ENCODE results near the gene TRPM2. TPM values are rescaled to one million over a fixed set of nuclear protein-coding genes. Genes with fewer than 3 reads are reported as not detected.

Gene TRPM2
- total and polyA plus RNA-seq, 2 of the 8 experiments (the other 6 are each of a cell fraction or from before 2014, with no cell fraction given), result 0.27 to 0.28 TPM

DNA sequence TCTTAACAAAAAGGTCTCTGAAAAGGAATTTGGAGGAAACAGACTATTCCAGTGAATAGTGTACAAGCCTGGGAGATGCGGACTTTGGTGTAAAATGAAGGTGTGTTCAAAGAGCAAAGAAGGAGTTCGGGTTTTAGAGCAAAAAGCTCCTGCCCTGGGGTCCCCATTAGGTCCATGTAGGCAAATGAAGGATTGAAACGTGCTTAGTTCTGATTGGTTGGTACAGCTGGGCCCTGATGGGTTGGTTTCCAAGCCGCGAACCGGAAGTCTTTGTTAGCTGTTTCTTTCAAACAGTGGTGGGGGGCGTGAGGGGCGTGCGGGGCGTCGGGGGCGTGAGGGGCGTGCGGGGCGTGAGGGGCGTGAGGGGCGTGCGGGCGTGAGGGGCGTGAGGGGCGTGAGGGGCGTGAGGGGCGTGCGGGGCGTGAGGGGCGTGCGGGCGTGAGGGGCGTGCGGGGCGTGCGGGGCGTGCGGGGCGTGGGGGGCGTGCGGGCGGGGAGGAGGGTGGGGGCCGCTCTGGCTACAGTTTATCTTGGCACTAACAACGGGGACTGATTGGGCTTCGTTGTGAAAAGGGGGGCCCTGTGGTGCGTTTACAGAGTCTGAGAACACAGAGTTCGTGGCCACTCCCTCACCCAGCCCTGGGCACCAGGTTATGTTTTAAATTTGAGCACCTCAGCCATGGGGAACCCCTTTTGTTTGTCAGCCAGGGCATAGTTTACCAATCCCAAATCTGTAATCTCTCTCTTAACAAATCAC lies 131.3 kb downstream of the TRPM2 start:
- H3K4me1 ChIP-seq (replicated peaks in 1 of 4; ENCODE audit: control insufficient read depth in 3 of 4, insufficient read depth in 4 of 4, low read length in 3 of 4), result peaks cover 0 to 3% (median 1%) of the 10 kb centered on the region in 4 experiments; a peak in 3 of 7 replicates
- no peaks in the 10 kb centered on the region for H4K20me1 ChIP-seq (replicated peaks in 1 of 2; ENCODE audit: control insufficient read depth in 1 of 2, insufficient read depth in 2 of 2, low read length in 2 of 2)
- H2AFZ ChIP-seq (ENCODE audit: low read length), result peak overlapping the region; percentile 63; the same call in 1 of the 2 replicates
- H3K9ac ChIP-seq (replicated peaks in 1 of 4; ENCODE audit: extremely low read depth in 1 of 4, low read depth in 3 of 4, low read length in 3 of 4), result no peak overlapping the region
- H3K56ac ChIP-seq (replicated peaks; ENCODE audit: insufficient read length, low read depth, low read length), result no peak overlapping the region
- POLR2A ChIA-PET (ENCODE audit: partially characterized antibody), result interaction anchor here (0.8 to 1.4 kb wide), 7 partner anchors 27 to 220 kb away, joined by 3 to 5 read pairs (median 3); no protein-coding TSS in a partner anchor
- H3K18ac ChIP-seq (ENCODE audit: extremely low read depth, low read length), result no peak overlapping the region
- no peak overlapping the region for H2BK5ac ChIP-seq (ENCODE audit: low read depth, low read length)
- no peaks in the 10 kb centered on the region; a peak in 1 of 7 replicates for H3K27me3 ChIP-seq (replicated peaks in 1 of 4; ENCODE audit: control insufficient read depth in 3 of 4, extremely low read depth in 1 of 4, insufficient read depth in 3 of 4, low read length in 3 of 4)
- H3K23ac ChIP-seq (ENCODE audit: insufficient read length), result no peak overlapping the region
- FAIRE-seq (no peak), DNase-seq (ENCODE audit: low read depth in 1 of 2, low spot score in 2 of 2) (no peak)
- no peak overlapping the region for H2BK120ac ChIP-seq (replicated peaks; ENCODE audit: low read depth, low read length)
- H4K5ac ChIP-seq (ENCODE audit: insufficient read length, low read depth, low read length), result no peak overlapping the region
- H3K14ac ChIP-seq (ENCODE audit: insufficient read length), result no peak overlapping the region
- no peaks in the 10 kb centered on the region; the same call in 1 of the 2 replicates for H3K23me2 ChIP-seq (ENCODE audit: low read depth, low read length)
- H4K91ac ChIP-seq (replicated peaks; ENCODE audit: insufficient read length, low read length), result no peak overlapping the region
- no peaks in the 10 kb centered on the region for H3K79me1 ChIP-seq (ENCODE audit: low read depth, low read length)
- no peak for TF ChIP-seq NRF1 (IDR thresholded peaks at IDR 0.05; ENCODE audit: low read depth, low read length)
- TF ChIP-seq HDAC6 (IDR thresholded peaks at IDR 0.05; ENCODE audit: low read depth, low read length), result no peak
- TF ChIP-seq GTF2F1 (IDR thresholded peaks at IDR 0.05; ENCODE audit: borderline replicate concordance, low read depth, low read length), result 0 out of 2 replicates have a peak, but pooled peaks have one; percentile 4
- TF ChIP-seq E2F6 (IDR thresholded peaks at IDR 0.05), result no peak
- TF ChIP-seq POLR2A (IDR thresholded peaks at IDR 0.05; ENCODE audit: control extremely low read depth in 1 of 2, low read depth in 2 of 2, low read length in 2 of 2), result no peak
- no peak for TF ChIP-seq SIN3A (conservative IDR thresholded peaks at IDR 0.05 in 1 of 2, IDR thresholded peaks at IDR 0.05 in 1 of 2; ENCODE audit: low read depth in 1 of 2, low read length in 2 of 2)
- H3K4me2 ChIP-seq (ENCODE audit: insufficient read depth in 1 of 2, low read depth in 2 of 2, low read length in 2 of 2), result peak overlapping the region in 1 of 2 experiments; percentile 92; a peak in 2 of 4 replicates
- no peak overlapping the region for H2BK12ac ChIP-seq (ENCODE audit: low read depth, low read length)
- CTCF ChIA-PET (ENCODE audit: partially characterized antibody), result interaction anchor here (0.6 to 1.7 kb wide), 14 partner anchors 9 to 667 kb away, joined by 3 to 7 read pairs (median 4); no protein-coding TSS in a partner anchor
- no peaks in the 10 kb centered on the region for H3K36me3 ChIP-seq (ENCODE audit: control insufficient read depth in 2 of 4, insufficient read depth in 4 of 4, low read length in 3 of 4)
- H3K4me3 ChIP-seq (ENCODE audit: extremely low read depth in 1 of 4, insufficient read depth in 2 of 4, low read depth in 3 of 4, low read length in 4 of 4), result peak overlapping the region in 1 of 4 experiments; percentile 64; a peak in 1 of 8 replicates
- no peak overlapping the region for H3K27ac ChIP-seq (ENCODE audit: low read depth, low read length)
- H3K79me2 ChIP-seq (ENCODE audit: control insufficient read depth in 1 of 2, insufficient read depth in 2 of 2, low read length in 2 of 2), result peaks cover 3 to 24% of the 10 kb centered on the region in 2 experiments; a peak in 3 of 4 replicates
- no peak overlapping the region; the same call in 1 of the 2 replicates for H4K8ac ChIP-seq (ENCODE audit: extremely low read depth, insufficient read depth, low read length)
- no peak overlapping the region for H2BK20ac ChIP-seq (ENCODE audit: low read length)
- H2AK5ac ChIP-seq (ENCODE audit: low read depth, low read length), result no peak overlapping the region
- no peak overlapping the region for H3K4ac ChIP-seq (replicated peaks; ENCODE audit: insufficient read length, low read depth, low read length)
- 84% methylated on average over 11 of the region's 43 CpGs; no CpG with 5 or more reads in 1 of the 2 experiments for whole genome bisulfite sequencing, 2 experiments (ENCODE audit: extremely low coverage in 1 of 2, insufficient coverage in 1 of 2, insufficient read length in 1 of 2, insufficient replicate concordance in 2 of 2, low coverage in 1 of 2, low lambda C conversion rate in 2 of 2, missing lambda C conversion rate in 1 of 2)
- H3K9me3 ChIP-seq (ENCODE audit: insufficient read depth in 2 of 2, low read depth in 1 of 2, low read length in 1 of 2), result peaks cover 0 to 6% of the 10 kb centered on the region in 2 experiments; a peak in 2 of 4 replicates
- H2BK15ac ChIP-seq (ENCODE audit: low read length), result no peak overlapping the region; the same call in 1 of the 2 replicates

Measured in H1 (cell line).